Body of pancreas (tissue), 4 donors: ENCODE data around the gene NRIP3.

Experiments used
- CTCF ChIP-seq, 7 experiments: fragments of 450-650 bp in 4 of 7; fragments of 200-600 bp in 3 of 7; sonication (generic) in 3 of 7; IDR thresholded peaks; one replicate each; pipeline ENCODE4 v1.5.1; 2016 to 2019; ENCODE audit warnings: antibody characterized with exemption in 7 of 7
- POLR2A ChIP-seq, 3 donors: fragments of 450-650 bp; IDR thresholded peaks; one replicate each; pipeline ENCODE4 v1.6.1; 2016; ENCODE audit warnings: antibody characterized with exemption in 3 of 3, mild to moderate bottlenecking in 2 of 3

DNA sequence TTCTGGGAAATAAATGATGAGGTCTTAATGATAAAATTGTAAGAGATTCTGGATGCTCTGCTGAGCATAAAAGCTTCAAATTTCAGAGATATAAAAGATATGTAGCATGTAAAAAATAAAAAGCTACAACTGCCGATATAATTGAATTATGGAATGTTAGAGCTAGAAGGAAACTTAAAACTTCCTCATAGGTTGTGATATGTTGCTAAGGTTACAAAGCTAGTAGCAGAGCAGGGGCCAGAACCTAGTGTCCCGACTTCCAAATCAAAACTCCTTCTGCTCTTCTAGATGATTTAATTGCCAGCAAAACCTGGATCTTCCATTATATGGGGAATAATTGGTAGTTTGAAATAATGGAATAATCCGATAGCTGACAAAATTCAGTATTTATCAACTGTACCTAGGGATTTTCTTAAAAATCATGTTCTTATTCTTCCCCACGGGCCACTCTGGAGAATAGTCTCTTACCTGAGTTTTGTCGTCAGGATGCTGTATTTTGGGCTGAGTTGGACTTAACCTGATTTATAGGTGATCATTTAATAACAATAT, 61.2 kb downstream of the NRIP3 start, which contains the start of gene ASCL3:
- TF ChIP-seq POLR2A (IDR thresholded peaks at IDR 0.05) (no peak), CTCF (IDR thresholded peaks at IDR 0.05) (no peak)
